Stimulated activated CD4-positive, alpha-beta T cell treated with anti-CD3 and anti-CD28 coated beads, TNF-alpha, amount 100 ng/mL, for 4 hours (primary cell): ENCODE measurements around the gene MRPL54.

ENCODE experiments used
- DNase-seq, 3 experiments: peaks; one replicate each; pipeline ENCODE4 v3.0.0-alpha.2; 2020; ENCODE audit warnings: low read depth in 3 of 3

The MRPL54 gene

GRCh38 chr19:3768748-3769099, 6.2 kb downstream of the MRPL54 start:
- DNase-seq, result no peak

DNA sequence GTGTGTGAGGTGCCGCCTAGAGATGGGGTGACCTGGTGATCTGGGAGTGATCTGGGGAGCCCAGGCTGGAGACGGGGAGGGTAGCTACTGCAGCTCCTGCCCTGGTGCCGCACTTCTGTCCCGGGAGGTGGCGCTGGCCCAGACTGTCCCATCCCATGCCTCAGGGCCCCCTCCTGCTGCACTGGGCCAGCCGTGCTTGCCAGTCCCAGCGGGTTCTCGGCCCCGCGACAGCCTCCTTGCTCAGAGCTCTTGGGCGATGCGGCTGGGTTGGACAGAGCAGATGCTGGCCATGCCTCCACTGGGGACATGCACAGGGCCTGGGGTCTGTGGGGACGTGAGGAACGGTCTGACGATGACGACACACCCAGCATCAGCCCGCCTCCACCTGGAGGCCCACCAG, 7.0 kb downstream of the MRPL54 start:
- no peak for DNase-seq

DNA sequence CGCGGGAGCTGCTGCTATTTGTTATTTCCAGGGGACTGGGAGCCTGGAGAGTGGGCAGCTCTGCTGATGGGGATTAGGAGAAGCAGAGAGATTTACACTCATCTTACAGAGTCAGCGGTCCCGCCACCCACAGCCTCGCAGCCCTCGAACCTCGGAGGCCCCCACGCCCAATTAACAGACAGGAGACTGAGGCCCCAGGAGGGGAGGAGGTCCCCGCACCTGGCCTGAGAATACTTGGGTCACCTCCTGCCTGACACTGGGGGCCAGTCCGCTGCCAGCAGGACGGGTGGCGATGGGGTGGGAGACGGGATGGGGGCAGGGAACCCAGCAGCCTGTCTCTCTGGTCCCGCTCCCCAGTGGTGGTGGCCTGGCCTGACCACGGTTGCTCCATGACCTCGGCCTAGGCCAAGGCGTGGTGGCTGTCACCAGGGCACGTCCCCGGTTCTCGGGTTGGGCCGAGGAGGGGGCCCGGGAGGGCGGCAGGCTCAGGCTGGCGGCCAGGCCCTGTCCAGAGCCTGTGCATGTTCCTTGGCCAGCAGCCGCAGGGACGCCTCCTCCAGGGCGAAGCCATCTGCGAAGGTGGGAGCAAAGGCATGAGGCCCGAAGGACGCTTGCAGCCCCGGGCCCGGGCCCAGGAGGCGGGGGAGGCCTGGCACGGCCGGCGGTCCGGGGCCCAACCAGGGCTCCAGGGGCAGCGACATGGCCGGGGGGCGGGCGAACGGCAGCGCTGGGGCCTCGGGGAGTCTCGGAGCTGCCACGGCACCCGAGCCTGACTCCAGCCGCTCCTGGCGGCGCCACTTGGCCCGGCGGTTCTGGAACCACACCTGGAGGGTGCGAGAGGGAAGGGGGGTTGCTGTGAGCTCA, 7.9 kb downstream of the MRPL54 start:
- no peak for DNase-seq

DNA sequence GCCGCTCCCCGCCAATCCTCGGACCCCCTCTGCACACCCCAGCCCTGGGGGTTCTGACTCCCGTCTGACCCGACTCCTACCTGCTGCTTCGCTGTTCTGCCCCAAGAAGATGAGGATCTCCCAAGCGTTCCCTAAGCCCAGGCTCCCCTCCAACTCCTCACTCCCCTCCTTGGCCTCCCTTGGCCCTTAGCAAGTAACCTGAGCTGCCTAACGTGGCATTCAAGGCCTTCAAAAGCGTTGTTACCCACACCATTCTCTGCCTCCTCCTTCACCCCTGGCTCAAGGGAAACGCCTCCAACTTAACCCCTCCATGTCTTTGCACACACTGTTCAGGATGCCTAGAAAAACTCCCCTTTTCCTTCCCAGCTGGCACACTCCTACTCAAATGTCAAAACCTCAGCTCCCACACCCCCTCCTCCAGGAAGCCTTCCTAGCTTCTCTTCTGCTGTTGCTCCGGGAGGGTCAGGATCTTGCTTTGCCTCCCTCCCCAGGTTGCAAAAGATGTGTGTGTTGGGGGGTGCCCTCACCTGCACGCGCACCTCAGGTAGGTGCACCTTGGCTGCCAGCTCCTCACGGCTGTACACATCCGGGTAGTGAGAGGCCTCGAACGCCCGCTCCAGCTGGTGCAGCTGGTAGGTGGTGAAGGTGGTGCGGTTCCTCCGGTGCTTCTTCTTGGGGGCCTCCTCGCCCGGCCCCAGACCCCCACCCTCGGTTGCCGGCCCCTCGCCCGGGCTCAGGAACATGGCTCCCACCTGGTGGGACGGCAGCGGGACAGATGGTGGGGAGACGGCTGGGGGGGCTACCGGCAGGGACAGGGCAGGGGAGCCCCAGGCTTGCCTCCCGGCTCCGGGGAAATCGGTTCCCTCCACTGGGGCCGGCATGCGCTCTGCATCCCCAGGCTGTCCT, 8.8 kb downstream of the MRPL54 start:
- DNase-seq, result no peak

- no peak for DNase-seq
Observed at GRCh38 chr19:3771906-3772455, 9.5 kb downstream of the MRPL54 start, which contains the start of gene RAX2. RAX2 (minus strand) TSS chr19:3772228; CDS start chr19:3771742, 486 bp downstream.

- no peak for DNase-seq
Observed at GRCh38 chr19:3773814-3774515, 11.5 kb downstream of the MRPL54 start.

GRCh38 chr19:3774621-3775373, 12.3 kb downstream of the MRPL54 start:
- no peak for DNase-seq

- DNase-seq, result no peak
Observed at GRCh38 chr19:3775374-3775711, 12.9 kb downstream of the MRPL54 start.

DNA sequence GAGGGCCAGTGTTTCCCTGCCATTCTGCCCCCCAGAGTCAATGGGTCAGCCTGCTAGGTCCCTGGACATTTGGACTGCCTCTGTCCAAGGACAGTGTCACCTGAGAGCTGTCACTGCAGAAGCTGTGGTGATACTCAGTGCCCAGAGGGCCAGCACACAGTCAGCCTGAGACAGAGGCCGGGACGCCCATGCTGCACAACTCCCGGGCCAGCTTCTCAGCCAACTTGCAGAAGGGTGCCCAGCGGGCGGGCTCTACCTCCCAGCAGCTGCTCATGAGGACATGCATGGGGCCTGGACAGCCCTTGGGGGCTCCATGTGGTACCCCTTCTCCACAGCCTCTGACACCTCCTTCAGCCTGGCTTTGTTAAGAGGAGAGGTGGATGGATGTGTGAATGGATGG, 13.3 kb downstream of the MRPL54 start:
- no peak for DNase-seq

- no peak for DNase-seq
Observed at GRCh38 chr19:3776479-3777040, 14.1 kb downstream of the MRPL54 start.

- no peak for DNase-seq
Observed at GRCh38 chr19:3778104-3778867, 15.8 kb downstream of the MRPL54 start.

DNA sequence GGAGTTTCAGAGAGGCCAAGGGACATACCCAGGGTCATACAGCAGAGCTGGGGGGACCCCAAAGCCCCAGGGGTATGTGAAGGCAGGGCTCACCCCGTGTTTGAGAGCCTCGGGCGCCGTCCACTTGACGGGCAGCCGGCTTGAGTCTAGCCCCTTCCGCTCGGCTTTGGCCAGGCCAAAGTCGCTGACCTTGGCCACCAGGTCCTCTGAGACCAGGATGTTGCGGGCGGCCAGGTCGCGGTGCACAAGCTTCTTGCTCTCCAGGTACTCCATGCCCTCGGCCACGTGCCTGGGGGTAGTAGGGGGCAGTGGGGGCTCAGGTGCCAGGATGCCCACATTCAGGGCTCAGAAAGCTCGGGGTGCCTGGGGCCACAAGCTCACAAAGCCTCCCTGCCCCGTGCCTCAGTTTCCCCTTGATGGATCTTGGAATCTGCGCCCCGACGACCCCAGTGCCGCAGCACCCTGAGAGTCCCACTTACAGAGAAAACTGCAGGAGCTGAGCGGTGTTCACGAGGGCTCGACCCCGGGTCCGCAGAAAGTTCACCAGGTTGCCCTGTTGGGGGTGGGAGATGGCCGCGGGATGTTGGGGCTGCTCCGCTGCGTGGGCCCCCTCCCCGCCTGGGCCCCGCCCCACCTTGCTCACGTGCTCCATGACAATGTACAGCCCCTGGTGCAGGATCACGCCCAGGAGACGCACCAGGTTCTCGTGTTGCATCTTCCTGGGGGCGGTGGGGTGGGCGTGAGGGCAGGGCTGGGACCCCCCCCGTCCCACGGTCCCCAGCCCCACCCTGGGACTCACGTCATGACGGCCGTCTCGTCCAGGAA, 16.6 kb downstream of the MRPL54 start:
- no peak for DNase-seq

DNA sequence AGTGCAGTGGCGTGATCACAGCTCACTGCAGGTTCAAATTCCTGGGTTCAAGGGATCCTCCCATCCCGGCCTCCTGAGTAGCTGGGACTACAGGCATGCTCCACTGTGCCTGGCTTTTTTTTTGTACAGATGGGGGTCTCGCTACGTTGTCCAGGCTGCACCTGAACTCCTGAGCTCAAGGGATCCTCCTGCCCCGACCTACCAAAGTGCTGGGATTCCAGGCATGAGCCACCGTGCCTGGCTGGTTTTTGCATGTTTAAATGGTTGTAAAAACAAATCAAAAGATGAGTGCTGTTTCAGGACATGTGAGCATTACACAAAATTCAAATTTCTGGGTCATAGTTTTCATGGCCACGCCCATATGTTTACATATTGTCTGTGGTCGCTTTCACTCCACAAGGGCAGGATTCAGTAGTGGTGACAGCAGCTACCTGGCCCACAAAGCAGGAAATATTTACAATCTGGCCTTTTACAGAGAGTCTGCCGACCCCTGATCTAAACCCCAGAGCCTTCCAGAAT, 18.4 kb downstream of the MRPL54 start:
- no peak for DNase-seq

DNA sequence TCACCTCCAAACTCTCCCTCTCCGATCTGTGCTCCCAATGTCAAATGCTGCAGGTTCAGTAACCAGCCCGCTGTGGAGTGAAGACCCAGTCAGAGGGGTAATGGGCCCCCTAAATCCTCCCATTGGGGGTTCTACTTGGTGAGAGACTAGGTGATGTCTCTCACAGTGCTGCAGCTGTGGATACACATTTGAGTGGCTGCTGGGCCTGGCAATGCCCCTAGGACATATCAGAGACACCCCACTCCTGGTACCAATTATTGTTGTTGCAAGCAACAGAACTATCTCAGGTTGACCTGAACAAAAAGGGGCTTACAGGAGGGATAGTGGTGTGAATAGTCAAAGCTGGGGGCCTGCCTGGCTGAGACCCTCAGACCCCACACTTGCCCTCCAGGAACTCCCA, 19.1 kb downstream of the MRPL54 start:
- DNase-seq, result no peak

GRCh38 chr19:3782330-3782729, 19.8 kb downstream of the MRPL54 start:
- DNase-seq, result no peak

DNA sequence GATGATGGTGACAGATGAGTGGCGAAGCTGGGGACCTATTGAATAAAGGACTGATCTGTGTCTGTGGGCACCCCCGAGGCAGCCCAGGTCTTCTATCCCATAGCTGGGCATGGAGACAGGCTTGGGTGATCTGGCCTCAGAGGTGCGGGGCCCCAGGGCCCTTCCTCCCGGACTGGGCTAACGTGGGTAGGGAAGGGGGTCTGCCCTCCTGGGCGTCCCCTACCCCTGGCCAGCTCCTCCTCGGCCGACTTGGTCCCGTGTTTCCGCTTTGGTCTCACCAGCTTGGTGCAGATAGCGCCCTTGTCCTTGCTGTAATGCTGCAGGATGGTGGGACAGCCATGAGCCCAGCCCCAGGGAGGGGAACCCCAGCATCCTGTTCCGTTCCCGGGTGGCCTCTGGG, 20.4 kb downstream of the MRPL54 start:
- no peak for DNase-seq

DNA sequence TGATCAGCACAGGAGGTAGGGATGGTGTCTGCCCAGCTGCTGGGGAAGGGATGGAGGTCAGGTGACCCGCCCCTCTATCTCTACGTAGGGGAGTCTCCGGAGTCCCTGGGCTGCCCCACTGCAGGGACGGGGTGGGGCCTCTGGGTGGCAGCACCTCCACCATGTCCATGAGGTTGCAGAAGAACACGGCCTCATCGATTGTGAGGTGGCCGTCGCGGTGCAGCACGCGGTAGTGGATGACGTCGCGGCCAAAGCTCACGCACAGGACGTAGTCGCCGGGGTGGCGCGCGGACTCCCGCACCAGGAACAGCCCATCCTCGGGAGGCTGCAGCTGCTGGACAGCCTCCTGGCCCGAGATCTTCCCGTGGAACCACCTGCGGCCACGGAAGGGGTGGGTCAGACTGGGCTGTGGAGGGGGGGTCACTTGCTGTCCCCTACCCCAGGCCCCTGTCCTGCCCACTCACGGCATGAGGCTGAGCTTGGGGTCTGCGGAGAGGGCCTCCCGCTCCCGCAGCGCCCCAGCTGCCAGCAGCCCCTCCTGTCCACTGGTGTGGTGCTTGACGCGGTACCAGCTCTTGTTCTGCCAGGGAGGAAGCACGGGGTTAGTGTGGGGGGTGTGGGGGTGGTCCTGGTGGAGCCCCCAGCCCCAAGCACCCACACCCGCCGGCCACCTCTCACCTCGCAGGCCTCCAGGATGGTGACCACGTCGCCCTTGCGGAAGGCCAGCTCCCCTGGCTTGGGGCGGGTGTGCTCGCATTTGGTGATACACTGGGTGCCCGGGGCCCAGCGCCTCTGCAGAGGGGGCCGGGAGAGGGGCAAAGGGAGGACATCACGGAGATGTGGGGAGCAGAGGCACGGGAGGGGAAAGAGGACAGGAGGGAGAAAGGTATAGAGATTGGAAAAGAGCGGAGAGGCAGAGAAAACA, 21.4 kb downstream of the MRPL54 start:
- DNase-seq, result peak in 1 of 3 experiments; percentile 17
